ENCODE data around the gene CCDC83. TPM values are rescaled to one million over a fixed set of nuclear protein-coding genes. Genes with fewer than 3 reads are reported as not detected.

CCDC83 gene
- not detected for total RNA-seq

DNA sequence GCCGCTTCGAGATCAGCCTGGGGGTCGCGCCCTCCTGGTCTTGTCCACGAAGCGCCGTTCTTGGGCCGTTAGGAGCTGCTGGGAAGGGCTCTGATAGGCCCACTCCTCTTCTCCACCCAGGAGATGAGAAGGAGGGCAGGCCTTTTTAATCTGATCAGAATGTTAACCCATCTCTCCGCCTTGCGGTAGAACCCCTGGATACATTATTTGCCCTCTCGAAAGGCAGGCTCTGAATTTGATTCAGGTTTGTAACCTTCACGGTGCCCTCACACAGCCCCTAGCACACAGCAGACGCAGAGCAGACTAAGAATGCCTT, at the start of gene CCDC83:
Gene CCDC83 (plus strand): TSS at position 43 of the 316 bp plus-strand sequence. CDS start 9,741 bp downstream, outside the sequence.
- H3K9me3 ChIP-seq, result no peaks in the 10 kb centered on the region
- DNase-seq, result no peak
- peak in 1 of 2 donors; percentile 11 for ATAC-seq
- no peaks in the 10 kb centered on the region for H3K36me3 ChIP-seq
- H3K27ac ChIP-seq, result peak within 1 kb of the TSS; percentile 78 to 91 (median 80)
- peaks cover 4 to 5% of the 10 kb centered on the region in 2 donors for H3K4me1 ChIP-seq
- intact Hi-C loops (cut with DNase I; ENCODE audit: low total_unique reads) (loop anchor here (10.0 kb wide), 3 partner anchors 190 to 760 kb away; partner anchors contain the start of gene HIKESHI), in situ Hi-C loops (cut with MboI; ENCODE audit: low sequenced_read_pairs in 4 of 4) (loop anchor here in 1 of 4 donors (10.0 to 25.0 kb wide), 2 partner anchors 360 to 957 kb away; partner anchors contain the start of gene PRSS23)
- H3K27me3 ChIP-seq, result no peaks in the 10 kb centered on the region
- TF ChIP-seq, protein P1, sequence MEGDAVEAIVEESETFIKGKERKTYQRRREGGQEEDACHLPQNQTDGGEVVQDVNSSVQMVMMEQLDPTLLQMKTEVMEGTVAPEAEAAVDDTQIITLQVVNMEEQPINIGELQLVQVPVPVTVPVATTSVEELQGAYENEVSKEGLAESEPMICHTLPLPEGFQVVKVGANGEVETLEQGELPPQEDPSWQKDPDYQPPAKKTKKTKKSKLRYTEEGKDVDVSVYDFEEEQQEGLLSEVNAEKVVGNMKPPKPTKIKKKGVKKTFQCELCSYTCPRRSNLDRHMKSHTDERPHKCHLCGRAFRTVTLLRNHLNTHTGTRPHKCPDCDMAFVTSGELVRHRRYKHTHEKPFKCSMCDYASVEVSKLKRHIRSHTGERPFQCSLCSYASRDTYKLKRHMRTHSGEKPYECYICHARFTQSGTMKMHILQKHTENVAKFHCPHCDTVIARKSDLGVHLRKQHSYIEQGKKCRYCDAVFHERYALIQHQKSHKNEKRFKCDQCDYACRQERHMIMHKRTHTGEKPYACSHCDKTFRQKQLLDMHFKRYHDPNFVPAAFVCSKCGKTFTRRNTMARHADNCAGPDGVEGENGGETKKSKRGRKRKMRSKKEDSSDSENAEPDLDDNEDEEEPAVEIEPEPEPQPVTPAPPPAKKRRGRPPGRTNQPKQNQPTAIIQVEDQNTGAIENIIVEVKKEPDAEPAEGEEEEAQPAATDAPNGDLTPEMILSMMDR (IDR thresholded peaks at IDR 0.05 in 4 of 5, conservative IDR thresholded peaks at IDR 0.05 in 1 of 5), result no peak
- TF ChIP-seq POLR2A (IDR thresholded peaks at IDR 0.05), result no peak
- H3K4me3 ChIP-seq, result peak within 1 kb of the TSS; percentile 54 to 71 (median 61)

DNA sequence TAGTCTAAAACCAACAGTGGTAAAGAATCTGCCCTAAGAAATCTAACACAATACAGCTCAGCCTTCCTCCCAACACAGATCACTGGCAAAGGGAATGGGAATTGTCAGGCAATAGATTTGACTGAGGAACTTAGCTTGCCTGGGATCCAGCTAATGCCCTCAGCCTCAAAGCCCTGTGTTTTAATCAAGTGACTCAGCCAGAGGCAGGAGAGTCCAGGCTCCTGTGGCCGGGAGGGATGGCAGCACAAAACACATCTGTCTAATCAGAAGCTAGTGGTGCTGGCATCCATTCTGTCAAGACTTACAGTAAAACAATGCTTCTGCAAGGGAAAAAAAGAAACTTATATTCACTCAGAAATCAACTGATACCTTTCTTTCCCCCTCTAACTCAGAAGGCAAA, 49.8 kb upstream of the CCDC83 start:
- DNase-seq, result no peak
- H3K4me1 ChIP-seq, result peaks cover 0 to 4% of the 10 kb centered on the region in 2 donors
- intact Hi-C loops (cut with DNase I; ENCODE audit: low total_unique reads) (no loop called here), in situ Hi-C loops (cut with MboI; ENCODE audit: low sequenced_read_pairs in 4 of 4) (no loop called here)
- no peaks in the 10 kb centered on the region for H3K36me3 ChIP-seq
- no peak for ATAC-seq
- H3K27me3 ChIP-seq, result no peaks in the 10 kb centered on the region
- H3K27ac ChIP-seq, result no peak overlapping the region
- TF ChIP-seq, protein P1 (IDR thresholded peaks at IDR 0.05 in 4 of 5, conservative IDR thresholded peaks at IDR 0.05 in 1 of 5), result no peak
- TF ChIP-seq POLR2A (IDR thresholded peaks at IDR 0.05), result no peak
- no peak overlapping the region for H3K4me3 ChIP-seq
- no peaks in the 10 kb centered on the region for H3K9me3 ChIP-seq

DNA sequence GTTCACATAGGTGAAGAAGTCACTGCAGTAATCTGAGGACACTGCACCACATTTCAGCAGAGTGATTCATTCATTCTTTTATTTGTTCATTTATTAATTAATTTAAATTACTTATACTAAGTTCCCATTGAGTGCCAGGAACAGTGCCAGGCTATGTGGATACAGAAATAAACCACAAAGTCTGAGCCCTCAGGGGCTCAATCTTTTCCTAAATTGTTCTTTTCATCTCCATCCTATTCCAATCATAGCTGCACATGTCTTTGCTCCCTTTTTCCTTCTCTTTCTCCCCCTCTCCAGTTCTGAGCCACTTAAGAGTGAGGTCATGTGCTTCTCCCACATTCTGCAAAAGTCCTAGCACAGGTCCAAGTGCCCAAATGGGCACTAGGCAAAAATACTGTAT, 49.2 kb upstream of the CCDC83 start:
- Histone ChIP-seq H3K27ac (no peak overlapping the region), H3K4me3 (no peak overlapping the region), H3K9me3 (no peaks in the 10 kb centered on the region), H3K27me3 (no peaks in the 10 kb centered on the region), H3K4me1 (peaks cover 0 to 8% of the 10 kb centered on the region in 2 donors), H3K36me3 (no peaks in the 10 kb centered on the region)
- intact Hi-C loops (cut with DNase I; ENCODE audit: low total_unique reads), result no loop called here
- TF ChIP-seq POLR2A (IDR thresholded peaks at IDR 0.05), result no peak
- TF ChIP-seq, protein P1 (IDR thresholded peaks at IDR 0.05 in 4 of 5, conservative IDR thresholded peaks at IDR 0.05 in 1 of 5), result no peak
- ATAC-seq, result no peak
- DNase-seq, result no peak
- in situ Hi-C loops (cut with MboI; ENCODE audit: low sequenced_read_pairs in 4 of 4), result no loop called here

DNA sequence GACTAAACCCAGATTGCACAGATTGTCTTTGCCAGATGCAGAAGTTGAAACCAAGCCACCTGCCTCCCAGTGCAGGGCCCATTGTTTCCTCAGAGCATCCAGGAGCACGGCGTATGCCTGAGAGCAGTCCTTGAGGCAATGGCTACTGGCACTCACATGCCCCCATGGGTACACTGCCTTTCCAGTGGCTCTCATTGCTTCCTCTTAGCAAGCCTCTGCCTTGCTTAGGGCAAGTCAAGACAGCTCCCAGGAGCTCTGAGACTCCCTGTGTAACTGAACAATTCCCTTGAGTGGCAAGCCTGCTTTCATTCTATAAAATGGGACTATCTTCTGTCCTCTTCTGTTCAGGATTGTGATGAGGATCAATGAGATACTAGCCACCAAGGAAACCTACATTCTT, 48.3 kb upstream of the CCDC83 start:
- no peak for TF ChIP-seq POLR2A (IDR thresholded peaks at IDR 0.05)
- TF ChIP-seq, protein P1 (IDR thresholded peaks at IDR 0.05 in 4 of 5, conservative IDR thresholded peaks at IDR 0.05 in 1 of 5), result no peak
- no peak for DNase-seq
- Histone ChIP-seq H3K9me3 (no peaks in the 10 kb centered on the region), H3K27ac (no peak overlapping the region), H3K36me3 (no peaks in the 10 kb centered on the region), H3K4me3 (no peak overlapping the region), H3K27me3 (no peaks in the 10 kb centered on the region), H3K4me1 (peaks cover 0 to 8% of the 10 kb centered on the region in 2 donors)
- ATAC-seq, result no peak
- in situ Hi-C loops (cut with MboI; ENCODE audit: low sequenced_read_pairs in 4 of 4), result no loop called here
- intact Hi-C loops (cut with DNase I; ENCODE audit: low total_unique reads), result no loop called here

DNA sequence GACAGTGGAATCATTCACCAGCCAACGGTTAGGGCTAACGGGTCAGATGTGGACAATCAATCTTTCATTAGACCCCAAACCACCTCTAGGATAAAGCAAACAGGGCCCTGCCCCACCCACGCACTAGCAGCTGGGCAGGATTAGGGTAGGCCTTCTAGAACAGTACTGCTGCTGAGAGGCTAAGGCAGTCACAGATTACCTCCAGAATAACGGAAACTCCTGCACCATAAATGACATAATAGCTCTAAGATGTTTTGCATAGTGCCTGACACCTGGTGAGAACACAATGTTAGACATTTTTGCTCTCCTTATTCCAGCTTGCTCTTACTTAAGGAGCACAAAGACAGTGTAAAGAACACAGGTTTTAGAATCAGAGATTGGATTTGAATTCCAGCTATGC, 46.0 kb upstream of the CCDC83 start:
- ATAC-seq, result no peak
- in situ Hi-C loops (cut with MboI; ENCODE audit: low sequenced_read_pairs in 4 of 4), result no loop called here

More for the DNA sequence above, 46.0 kb upstream of the CCDC83 start:
- H3K27ac ChIP-seq, result no peak overlapping the region
- no peaks in the 10 kb centered on the region for H3K36me3 ChIP-seq
- DNase-seq, result no peak
- no peaks in the 10 kb centered on the region for H3K27me3 ChIP-seq
- intact Hi-C loops (cut with DNase I; ENCODE audit: low total_unique reads), result no loop called here
- no peak for TF ChIP-seq POLR2A (IDR thresholded peaks at IDR 0.05)
- TF ChIP-seq, protein P1 (IDR thresholded peaks at IDR 0.05 in 4 of 5, conservative IDR thresholded peaks at IDR 0.05 in 1 of 5), result no peak
- peaks cover 0 to 8% of the 10 kb centered on the region in 2 donors for H3K4me1 ChIP-seq
- H3K4me3 ChIP-seq, result no peak overlapping the region
- no peaks in the 10 kb centered on the region for H3K9me3 ChIP-seq

Data from gastrocnemius medialis (tissue), 4 donors.